Activated CD4-positive, alpha-beta memory T cell treated with anti-CD3 and anti-CD28 coated beads, Interleukin-2, amount 10 ng/mL, durations not matched to agents 7 days and 5 days (primary cell): ENCODE data around the gene C19orf47. TPM values are rescaled to one million over a fixed set of nuclear protein-coding genes. Genes with fewer than 3 reads are reported as not detected.

Experiments used
- total RNA-seq, 2 experiments: library from RNA; stranded (reverse); gene quantifications; one replicate each; pipeline ENCODE4 v1.2.3, GENCODE V29; 2021

C19orf47 gene
- total RNA-seq, 2 experiments from 2014 or later, result 19.0 to 20.5 TPM

Other genes starting within 250 kb of the C19orf47 start
- gene MAP3K10, start 157.0 kb downstream of the C19orf47 start, total RNA-seq, result 10 to 100 TPM; 17.3 to 18.0 TPM
- gene TTC9B, start 130.0 kb downstream of the C19orf47 start, total RNA-seq, result not detected
- not detected for gene CCNP, start 121.7 kb downstream of the C19orf47 start, total RNA-seq
- 100 to 1,000 TPM; 142 to 150 TPM for gene AKT2, start 63.1 kb downstream of the C19orf47 start, total RNA-seq
- 100 to 1,000 TPM in 1 of 2 experiments, 10 to 100 TPM in 1; 92.4 to 100 TPM for gene PLD3, start 298 bp upstream of the C19orf47 start, total RNA-seq
- gene HIPK4, start 41.8 kb upstream of the C19orf47 start, total RNA-seq, result under 1 TPM; 0.10 TPM
- gene PRX, start 65.0 kb upstream of the C19orf47 start, total RNA-seq, result 1 to 10 TPM; 1.1 to 1.5 TPM
- gene SERTAD1, start 77.6 kb upstream of the C19orf47 start, total RNA-seq, result 10 to 100 TPM; 10.6 to 10.7 TPM
- 10 to 100 TPM; 18.0 to 20.3 TPM for gene SERTAD3, start 95.9 kb upstream of the C19orf47 start, total RNA-seq
- 10 to 100 TPM; 20.1 to 20.5 TPM for gene BLVRB, start 117.3 kb upstream of the C19orf47 start, total RNA-seq
- gene SPTBN4, start 118.6 kb upstream of the C19orf47 start, total RNA-seq, result 1 to 10 TPM in 1 of 2 experiments, under 1 TPM in 1; 0.60 to 1.3 TPM
- gene SHKBP1, start 228.5 kb upstream of the C19orf47 start, total RNA-seq, result 100 to 1,000 TPM; 139 to 150 TPM